RKO (cell line): ENCODE results near the gene ANKLE2.
"Not testable (repeated sequence)": the region's sequence is repeated elsewhere in the genome, so short reads cannot be mapped to it uniquely, and the experiment has no call there.

ENCODE experiments used
- DNase-seq: peaks from one replicate; pipeline ENCODE4 v3.0.0-alpha.2; 2016; ENCODE audit warnings: low spot score

Gene ANKLE2

DNA sequence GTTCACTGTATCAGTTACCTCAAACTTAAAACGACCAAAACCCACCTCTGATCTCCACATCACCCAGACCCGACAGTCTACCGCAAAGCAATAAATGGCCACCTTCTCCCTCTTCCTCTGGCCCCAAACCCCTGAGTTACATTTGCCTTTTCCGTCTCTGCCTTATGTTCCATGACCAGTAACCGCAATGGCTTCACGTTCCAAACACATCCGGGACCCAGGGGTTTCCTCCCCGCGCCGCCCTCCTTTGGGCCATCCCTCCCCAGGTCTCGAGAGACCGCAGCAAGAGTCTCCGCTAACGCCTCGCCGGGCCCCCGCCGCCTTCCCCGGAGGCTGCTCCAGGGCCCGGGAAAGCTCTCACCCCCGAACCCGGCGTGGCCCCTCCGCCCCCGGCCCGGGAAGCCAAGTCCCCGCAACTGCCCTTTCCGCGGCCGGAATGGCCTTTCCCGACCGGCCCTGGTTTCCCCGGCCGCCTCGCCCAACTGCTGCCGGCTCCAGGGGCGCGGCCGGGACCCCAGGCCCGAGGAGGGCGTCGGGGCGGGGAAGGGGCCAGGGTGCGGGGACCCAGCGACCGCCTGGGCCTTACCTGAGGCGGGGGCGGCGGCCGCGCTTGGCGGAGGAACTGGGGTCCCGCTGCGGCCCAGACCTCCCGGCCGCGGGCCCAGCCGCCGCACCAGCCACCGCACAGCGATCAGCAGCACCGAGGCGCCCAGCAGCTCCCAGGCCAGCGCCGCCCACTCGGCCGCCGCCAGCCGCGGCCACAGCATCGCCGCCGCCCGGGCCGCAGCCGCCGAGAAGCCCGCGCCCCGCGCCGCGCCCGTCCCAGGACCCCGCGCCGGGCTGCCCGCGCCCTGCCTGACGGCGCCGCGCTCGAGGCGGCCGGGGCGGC lies at the start of gene ANKLE2:
Gene ANKLE2 (minus strand): TSS at position 801 of the 889 bp plus-strand sequence. CDS start 34 bp downstream, at position 767.
- peak; percentile 66 for DNase-seq

DNA sequence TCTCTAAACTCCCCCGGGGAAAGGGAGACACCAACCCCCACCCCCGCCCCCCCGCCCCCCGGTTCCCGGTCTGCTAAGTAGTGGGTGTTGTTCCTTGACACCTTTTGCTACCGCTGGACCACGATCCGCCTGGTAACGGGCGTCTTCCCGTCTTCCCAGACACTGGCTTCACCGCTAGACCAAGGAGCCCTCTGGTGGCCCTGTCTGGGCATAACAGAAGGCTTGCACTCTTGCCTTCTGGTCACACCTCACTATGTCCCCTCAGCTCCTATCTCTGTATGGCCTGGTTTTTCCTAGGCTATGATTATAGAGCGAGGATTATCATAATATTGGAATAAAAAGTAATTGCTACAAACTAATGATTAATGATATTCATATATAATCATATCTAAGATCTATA lies 47.8 kb upstream of the ANKLE2 start:
- DNase-seq: peak; percentile 32

DNA sequence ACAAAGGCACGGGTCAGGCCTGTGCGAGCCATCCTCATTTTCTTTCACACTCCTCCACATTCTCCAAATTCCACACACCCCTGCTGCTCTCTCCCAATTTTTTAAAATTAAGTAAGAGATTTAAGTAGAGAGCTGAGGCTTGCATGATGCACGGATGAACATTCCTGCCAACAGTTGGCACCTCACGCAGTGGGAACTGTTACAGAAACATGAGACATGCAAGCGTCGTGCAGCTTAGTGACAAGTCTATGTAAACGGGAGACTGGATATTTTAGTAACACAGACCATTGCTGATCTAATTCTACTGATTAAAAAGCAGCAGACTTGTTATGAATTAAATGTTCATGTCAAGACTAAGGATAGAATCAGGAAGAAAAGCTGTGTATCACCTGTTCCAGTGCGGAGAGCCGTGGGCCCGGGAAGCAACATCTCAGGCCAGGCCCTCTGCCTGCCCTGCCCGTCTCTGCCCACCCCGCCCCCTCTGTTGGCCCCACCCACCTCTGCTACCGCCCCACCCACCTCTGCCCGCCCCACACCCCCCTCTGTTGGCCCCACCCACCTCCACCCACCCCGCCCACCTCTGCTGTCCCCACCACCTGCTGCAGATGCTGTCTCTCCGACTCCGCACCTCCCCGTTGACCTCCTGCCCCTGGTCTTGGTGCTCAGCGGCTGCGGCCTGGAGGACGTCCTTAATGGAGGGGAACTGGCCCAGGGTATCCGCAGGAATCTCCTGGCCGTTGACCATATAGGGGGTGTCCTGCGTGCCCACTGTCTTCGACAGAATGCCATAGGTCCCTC lies 45.9 kb upstream of the ANKLE2 start:
- no peak for DNase-seq

DNA sequence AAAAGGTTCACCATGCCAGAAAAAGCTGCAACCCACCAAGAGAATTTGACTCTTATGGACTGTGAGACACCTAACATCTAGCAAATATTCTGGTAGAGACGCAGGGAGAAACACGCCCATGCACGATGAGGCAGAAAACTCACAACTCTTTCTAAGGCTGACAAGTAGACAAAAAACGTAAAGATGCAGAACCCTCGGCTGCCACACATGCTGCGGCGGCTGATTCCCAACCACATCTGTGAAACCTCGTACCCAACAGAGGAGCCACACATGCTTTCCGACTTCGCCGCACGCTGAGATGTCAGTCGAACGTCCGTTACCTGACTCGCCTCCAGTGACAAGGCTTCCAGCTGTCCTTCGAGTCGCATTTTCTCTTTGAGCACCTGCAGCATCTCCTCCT lies 45.2 kb upstream of the ANKLE2 start:
- no peak for DNase-seq

DNA sequence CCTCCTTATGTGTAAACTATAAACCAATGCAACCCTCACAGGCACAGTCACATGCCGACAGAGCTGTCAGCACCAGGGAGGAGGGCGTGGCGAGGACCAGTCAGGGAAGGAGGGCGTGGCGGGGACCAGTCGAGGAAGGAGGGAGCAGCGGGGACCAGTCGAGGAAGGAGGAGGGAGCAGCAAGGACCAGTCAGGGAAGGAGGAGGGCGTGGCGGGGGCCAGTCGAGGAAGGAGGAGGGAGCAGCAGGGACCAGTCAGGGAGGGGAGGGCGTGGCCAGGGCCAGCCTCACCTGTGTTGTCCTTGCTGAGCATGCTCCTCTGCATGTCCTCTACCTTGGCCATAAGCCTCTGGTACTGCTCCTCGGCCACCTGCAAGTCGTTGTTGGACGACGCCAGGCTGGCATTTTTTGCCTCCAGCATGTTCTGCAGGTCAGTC lies 42.8 kb upstream of the ANKLE2 start:
- DNase-seq: no peak

DNA sequence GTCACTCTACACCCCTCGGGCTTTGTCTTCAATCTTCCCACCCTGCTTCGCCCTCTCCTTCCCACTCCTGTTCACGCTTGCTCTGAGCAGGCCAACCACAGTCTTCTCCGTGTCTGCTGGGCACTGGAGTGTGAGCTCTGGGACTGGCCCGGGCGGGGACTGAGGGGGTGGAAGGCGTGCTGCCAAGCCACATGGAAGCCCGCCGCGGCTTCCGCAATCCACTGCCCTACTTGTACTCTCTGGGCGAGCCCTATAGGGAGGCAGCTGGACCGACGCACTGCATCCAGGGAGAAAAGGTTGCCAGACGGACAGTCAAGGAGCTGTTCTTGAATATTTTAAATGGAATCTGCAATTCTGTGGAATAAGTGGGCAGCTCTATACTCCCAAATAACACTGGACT lies 42.3 kb upstream of the ANKLE2 start:
- DNase-seq: no peak

DNA sequence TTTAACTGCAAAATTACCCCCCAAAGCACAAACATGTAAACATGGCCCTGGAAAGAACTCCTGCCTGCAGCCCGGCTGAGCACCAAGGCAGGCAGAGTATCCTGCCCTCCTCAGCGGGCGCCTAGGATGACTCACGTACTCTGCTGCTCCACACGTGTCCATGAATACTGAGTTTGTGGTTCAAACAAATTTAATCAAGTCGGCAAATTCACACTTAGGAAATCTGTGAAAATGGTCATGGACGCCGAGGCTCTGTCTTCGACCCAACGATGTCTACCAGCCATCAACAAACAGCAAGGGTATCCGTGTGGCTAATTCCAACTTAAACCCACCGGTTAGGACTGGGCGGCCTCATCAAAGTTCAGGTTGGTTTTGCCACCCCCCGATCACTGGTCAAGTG lies 41.5 kb upstream of the ANKLE2 start:
- DNase-seq: no peak

DNA sequence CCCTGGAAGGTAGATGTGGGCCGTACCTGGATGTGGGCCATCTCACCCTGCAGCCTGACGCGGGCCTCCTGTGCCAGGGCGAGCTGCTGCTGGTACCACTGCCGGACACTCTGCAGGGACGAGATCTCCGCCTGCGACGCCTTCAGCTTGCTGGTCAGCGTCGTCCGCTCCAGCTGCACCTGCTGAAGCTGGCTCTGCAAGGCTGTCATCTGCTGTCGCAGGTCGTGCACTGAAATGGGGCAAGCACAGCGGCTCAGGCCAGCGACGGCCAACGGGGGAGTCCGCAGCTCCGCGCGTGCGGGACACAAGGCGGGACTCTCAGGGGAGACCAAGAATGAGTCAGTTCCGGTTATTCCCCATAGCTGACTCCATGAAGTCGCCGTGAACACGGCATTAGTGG lies 40.1 kb upstream of the ANKLE2 start:
- no peak for DNase-seq

DNA sequence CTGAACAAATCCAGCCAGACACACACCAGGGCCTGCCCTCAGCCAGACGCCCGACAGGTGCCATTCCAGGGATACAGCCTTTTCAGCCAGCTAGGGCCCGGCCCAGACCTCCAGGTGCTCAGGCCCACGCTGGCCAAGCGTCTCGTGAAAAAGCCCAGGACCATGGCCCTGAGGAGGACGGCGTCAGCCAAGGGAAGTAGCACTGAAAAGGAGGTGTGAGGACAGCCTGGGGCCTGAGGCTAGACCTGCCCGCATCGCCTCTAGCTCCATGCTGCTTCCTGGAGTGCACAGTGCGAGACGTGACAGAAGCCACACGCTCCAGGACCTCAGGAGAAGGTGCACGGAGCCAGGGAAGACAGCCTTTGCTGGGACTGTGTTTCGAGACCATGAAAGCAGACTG lies 37.2 kb upstream of the ANKLE2 start:
- DNase-seq: no peak

DNA sequence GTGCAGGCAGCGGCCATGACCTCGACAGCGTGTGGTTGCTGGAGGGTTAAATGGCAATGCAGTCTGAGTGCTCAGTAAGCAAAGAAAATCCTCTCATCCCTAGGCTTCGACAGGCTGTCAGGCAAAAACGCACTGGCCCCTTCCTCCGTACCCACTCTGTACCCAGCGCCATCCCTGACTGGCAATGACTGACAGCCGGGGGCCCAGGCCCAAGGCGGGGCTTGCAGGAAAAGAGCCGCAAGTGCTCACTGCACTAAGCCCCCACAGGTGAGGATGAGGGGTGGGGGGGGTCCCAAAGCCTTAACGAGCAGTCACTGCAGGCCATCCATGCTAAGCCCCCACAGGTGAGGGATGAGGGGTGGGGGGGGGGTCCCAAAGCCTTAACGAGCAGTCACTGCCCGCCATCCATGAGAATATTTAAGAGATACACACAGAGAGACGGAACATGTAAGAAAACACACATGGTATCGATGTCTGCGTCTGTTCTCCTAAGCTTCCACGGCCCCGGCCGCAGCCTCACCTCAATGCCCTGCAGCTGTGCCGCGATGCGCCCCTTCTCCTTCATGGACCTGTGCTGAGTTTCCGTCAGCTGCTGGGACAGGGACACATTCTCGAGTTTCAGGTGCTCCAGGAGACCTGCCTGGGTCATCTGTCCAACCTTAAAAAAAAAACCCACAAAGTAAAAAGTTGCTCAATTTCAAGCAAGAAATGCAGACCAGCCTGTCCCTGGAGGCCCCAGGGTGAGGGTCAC lies 36.4 kb upstream of the ANKLE2 start:
- no peak for DNase-seq

DNA sequence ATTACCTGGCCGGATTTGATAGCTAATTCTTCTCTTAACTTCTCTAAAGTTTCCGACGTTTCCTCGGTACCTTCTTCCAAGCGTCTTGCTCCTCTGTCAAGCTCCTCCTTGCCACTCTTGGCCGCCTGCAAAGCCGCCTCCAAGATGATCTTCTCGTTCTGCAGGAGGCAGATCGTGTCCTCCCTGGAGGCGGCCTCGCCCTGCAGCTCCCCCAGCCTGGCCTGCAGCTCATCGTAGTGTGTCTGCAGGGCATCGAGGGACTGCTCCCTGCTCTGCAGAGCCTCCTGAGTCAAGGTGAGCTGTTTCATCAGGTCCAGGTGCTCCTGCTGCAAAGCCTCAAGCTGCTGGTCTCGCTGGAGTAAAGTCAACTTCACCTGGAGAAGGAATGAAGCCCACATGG lies 34.2 kb upstream of the ANKLE2 start:
- DNase-seq: no peak

DNA sequence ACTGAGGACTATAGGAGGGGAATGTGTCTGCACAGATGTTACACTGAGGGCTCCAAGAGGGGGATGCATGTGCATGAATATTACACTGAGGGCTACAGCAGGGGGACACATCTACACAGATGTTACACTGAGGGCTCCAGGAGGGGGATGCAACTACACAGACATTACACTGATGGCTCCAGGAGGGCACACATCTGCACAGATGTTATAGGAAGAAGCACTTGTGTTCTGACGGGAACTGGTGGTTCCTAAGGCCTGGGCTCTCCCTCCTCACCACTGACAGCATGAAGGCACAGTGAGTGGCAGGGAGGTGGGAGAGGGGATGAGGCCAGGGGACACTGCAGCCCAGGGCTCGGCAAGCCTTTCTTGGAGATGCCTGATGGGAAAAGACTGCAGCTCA lies 30.3 kb upstream of the ANKLE2 start:
- DNase-seq: not testable (repeated sequence)

DNA sequence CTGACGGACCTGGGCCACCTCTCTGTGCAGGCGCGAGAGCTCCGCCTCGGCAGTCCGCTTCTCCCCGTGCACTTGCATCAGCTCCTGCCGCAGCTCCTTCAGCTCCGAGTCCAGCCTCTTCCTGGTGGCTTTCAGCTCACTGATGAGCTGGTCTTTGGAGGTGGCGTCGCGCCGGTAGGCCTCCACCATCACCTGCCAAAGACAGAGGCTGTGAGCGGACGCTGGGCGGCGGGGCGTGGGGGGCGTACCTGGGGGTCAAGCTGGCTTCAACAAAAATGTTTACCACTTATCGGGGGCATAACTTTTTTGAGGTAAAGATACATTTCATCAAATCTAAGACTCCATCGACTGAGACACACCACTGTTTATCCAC lies 27.5 kb upstream of the ANKLE2 start:
- DNase-seq: no peak

DNA sequence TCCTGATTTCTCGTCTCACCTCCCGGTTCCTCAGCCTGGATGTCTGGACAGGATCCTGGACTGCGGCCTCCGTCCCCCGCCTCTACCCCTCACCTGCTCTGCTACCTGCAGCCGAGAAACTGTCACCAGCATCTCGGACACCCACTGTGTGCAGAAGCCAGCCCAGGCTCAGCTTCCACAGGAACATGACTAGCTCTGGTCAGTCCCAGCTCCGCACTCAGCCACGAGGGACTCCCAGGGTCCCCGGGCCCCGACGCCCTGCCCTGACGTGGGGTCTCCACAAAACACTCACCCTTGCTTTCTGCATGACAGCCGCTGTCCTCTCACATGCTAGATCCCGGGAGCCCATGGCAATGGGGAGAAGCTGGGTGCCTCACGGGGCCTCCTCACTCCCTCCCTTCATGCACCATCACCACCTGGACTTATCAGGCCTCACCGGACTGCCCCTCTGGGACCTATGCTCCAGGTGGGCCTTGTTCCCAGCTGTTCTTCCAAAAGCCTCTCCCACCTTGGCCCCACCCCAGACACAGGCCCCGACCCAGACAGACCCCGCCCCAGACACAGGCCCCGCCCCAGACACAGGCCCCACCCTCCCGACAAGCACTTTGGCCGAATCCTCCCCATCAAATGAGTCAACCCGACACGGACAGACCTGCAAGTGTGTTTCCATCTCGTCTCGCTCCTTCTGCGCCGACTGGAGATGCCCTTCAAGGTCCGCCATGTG lies 26.9 kb upstream of the ANKLE2 start:
- DNase-seq: no peak

DNA sequence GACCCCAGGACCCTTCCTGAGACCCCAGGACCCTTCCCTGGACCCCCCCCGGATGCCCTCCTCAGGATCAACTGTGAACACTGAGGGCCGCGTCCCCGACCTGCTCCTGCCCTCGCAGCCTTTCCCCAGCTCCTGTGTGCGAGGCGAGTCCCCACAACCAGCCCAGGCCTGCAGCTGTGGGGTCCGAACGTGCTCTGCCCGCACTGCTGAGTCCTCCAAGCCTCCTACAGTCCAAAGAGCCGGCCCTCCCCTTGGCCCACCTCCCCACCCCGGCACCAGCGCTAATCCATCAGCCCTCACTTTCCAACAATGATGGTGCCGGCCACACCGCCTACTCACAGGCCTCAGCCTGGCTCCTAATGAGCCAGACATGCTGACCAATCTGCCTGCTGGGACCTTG lies 26.2 kb upstream of the ANKLE2 start:
- no peak for DNase-seq

DNA sequence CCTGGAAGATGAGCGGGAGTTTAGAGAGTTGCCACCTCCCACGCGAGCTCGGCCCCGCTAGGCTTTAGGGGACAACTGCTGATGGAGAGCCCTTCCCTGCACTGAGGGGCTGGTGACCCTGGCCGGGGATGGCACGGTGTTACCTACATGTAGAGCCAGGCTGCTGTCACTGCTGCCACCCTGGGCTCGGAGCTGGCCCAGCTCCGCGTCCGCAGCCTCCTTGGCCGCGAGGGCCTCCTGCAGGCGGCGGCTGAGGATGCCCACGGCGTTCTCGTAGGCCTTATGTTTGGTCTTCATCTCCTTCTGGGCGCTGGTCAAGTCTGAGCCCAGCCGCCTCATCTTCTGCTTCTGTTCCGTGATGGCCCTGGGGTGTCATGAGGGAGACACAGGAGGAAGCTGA lies 24.6 kb upstream of the ANKLE2 start:
- no peak for DNase-seq

DNA sequence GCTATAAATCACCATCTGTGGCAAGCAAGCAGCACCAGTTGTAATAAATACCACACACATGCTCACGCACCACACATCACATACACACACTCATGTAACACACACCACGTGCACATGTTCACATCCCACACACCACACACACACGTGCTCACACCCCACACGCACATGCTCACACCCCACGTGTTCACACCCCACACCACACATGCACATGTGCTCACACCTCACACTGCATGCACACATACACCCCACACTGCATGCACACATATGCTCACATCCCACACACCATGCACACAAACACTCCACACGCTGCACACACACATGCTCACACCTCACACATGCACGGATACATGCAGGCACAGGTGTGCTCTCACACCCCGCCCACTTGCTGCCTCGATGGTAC lies 22.9 kb upstream of the ANKLE2 start:
- no peak for DNase-seq

DNA sequence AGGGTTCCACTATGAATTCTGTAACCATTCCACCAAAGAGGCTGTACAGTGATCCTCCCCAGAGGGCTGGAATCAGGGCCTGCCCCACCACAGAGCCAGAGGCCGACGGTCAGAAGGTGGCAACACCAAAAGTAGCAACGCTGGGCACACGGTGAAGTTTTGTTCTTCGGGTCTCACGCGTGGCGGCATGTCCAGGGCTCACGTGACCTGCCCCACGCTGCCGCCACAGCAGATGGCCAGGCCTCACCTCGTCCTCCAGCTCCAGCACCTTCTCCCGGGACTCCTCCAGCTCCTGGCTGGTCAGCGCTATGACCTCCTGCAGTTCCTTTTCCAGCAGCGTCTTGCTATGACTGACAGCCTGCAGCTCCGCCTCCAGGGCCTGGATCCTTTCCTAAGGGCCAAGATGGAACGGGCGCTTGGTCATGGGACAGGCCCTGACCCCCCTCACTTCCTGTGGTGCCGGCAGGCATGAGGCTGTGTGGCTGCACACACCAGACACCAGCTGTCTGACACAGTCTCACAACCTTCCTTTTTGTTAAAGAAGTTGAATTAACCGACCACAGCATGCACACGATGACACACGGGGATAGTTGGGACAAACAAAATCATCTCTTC lies 22.4 kb upstream of the ANKLE2 start:
- DNase-seq: no peak

DNA sequence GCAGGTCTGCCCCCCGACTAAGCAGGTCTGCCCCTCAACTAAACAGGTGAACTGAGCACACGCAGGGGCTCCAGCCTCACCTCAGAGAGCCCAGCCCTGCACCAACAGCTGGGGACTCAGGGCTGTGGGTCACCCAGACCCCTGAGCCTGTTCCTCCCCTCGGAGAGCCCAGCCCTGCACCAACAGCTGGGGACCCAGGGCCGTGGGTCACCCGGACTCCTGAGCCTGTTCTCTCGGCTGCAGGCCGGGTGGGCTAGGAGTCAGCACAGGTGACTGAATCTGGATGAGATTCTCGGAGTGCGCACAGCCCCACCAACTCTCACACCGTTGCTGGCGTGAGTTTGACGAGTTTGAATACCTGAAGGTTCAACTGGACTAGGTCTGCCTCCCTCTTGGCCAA lies 20.3 kb upstream of the ANKLE2 start:
- no peak for DNase-seq

DNA sequence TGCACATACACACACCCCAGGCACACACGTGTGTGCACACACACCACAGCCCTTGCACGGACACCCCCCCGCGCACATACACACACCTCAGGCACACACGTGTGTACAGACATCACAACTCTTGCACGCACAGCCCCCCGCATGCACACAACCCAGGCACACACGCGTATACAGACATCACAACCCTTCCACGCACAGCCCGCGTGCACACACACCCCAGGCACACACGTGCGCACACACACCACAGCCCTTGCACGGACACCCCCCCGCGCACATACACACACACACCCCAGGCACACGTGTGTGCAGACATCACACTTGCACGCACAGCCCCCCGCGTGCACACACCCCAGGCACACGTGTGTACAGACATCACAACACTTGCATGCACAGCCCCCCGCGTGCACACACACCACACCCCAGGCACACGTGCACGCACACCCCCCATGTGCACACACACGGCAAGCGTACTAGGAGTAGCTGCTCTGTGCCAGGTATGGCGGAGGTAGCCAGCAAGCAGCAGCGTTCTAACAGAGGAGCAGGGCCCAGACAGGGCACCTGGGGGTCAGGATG lies 18.2 kb upstream of the ANKLE2 start:
- no peak for DNase-seq

DNA sequence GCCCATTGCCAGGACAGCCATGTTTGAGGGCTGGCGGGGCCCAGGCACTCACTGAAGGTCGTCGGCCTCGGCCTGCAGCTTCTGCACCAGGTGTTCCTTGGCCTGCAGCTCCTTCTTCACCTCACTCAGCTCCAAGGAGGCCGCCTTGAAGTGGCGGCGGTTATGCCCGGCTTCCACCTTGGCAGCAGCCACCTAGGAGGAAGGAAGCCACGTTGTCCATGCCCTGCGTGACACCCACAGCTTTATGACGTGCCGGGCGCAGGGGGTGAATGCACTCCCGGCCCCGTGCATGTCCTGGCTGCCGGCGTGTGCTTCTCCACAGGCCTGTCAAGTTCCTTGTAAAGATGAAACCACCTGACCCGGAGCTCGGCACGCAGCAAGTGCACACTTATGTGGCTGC lies 16.0 kb upstream of the ANKLE2 start:
- DNase-seq: no peak
